Panc1 (cell line): ENCODE data around the gene TPD52L1.

Source experiments
- TF ChIP-seq, protein P1 (sequence below): fragments of 450-650 bp; IDR thresholded peaks from 2 replicates; pipeline ENCODE4 v1.5.1; 2017; ENCODE audit warnings: mild to moderate bottlenecking
- TF ChIP-seq, protein P2 (sequence below), 2 experiments: IDR thresholded peaks; 2 replicates each; pipeline ENCODE4 v1.6.1; 2011 to 2012; ENCODE audit warnings: low read depth in 2 of 2, control low read depth in 1 of 2, low read length in 1 of 2, mild to moderate bottlenecking in 1 of 2, moderate library complexity in 1 of 2; ENCODE audit not compliant: insufficient read depth in 1 of 2

DNA sequence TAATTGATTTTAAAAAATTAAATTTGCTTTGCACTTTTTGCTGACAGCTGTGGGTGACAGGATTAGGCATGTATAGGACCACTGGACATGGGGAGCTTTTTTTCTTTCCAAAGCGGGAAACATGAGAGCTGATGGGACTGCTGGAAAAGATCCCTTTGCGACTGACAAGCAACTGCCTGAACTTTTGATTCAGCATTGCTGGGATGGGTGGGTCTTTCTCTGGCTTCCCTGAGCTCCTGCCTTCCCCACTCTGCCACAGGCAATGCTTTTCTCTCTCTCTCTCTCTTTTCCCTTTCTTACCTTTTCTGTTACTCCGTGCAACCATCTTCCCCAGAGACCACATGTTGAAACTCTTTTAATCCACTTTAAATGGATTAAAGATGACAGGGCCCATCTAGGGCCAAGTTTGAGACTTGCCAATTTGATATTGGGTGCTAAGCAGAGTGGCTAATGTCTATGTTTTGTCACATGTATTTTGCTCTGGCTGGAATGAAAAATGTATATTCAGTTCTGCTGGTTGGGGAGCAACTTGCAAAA is 33.5 kb upstream of the TPD52L1 start:
- TF ChIP-seq, protein P1, sequence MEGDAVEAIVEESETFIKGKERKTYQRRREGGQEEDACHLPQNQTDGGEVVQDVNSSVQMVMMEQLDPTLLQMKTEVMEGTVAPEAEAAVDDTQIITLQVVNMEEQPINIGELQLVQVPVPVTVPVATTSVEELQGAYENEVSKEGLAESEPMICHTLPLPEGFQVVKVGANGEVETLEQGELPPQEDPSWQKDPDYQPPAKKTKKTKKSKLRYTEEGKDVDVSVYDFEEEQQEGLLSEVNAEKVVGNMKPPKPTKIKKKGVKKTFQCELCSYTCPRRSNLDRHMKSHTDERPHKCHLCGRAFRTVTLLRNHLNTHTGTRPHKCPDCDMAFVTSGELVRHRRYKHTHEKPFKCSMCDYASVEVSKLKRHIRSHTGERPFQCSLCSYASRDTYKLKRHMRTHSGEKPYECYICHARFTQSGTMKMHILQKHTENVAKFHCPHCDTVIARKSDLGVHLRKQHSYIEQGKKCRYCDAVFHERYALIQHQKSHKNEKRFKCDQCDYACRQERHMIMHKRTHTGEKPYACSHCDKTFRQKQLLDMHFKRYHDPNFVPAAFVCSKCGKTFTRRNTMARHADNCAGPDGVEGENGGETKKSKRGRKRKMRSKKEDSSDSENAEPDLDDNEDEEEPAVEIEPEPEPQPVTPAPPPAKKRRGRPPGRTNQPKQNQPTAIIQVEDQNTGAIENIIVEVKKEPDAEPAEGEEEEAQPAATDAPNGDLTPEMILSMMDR, result no peak
- TF ChIP-seq, protein P2, sequence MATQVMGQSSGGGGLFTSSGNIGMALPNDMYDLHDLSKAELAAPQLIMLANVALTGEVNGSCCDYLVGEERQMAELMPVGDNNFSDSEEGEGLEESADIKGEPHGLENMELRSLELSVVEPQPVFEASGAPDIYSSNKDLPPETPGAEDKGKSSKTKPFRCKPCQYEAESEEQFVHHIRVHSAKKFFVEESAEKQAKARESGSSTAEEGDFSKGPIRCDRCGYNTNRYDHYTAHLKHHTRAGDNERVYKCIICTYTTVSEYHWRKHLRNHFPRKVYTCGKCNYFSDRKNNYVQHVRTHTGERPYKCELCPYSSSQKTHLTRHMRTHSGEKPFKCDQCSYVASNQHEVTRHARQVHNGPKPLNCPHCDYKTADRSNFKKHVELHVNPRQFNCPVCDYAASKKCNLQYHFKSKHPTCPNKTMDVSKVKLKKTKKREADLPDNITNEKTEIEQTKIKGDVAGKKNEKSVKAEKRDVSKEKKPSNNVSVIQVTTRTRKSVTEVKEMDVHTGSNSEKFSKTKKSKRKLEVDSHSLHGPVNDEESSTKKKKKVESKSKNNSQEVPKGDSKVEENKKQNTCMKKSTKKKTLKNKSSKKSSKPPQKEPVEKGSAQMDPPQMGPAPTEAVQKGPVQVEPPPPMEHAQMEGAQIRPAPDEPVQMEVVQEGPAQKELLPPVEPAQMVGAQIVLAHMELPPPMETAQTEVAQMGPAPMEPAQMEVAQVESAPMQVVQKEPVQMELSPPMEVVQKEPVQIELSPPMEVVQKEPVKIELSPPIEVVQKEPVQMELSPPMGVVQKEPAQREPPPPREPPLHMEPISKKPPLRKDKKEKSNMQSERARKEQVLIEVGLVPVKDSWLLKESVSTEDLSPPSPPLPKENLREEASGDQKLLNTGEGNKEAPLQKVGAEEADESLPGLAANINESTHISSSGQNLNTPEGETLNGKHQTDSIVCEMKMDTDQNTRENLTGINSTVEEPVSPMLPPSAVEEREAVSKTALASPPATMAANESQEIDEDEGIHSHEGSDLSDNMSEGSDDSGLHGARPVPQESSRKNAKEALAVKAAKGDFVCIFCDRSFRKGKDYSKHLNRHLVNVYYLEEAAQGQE (IDR thresholded peaks at IDR 0.05; ENCODE audit: insufficient read depth in 1 of 2, low read depth in 2 of 2, low read length in 1 of 2), result no peak
